OCI-LY7 (cell line): Measurements from ENCODE around the gene WDR46. TPM values are rescaled to one million over a fixed set of nuclear protein-coding genes. Genes with fewer than 3 reads are reported as not detected.

Experiments used
- BruUV-seq: library from RNA; stranded (reverse); fragments of 400-500 nt; replicated peaks from 2 replicates; lab custom pipeline; 2021; lab: Mats Ljungman, UMichigan
- CTCF ChIA-PET: fragments of 300-600 bp; sonication (Branson Sonifier 250); formaldehyde crosslinking; loops from one replicate; lab custom pipeline; 2022; ENCODE audit warnings: antibody characterized with exemption; ENCODE audit not compliant: unreplicated experiment; lab: Charles Lee
- POLR2A ChIA-PET: fragments of 300-600 bp; sonication (Branson Sonifier 250); formaldehyde crosslinking; loops from one replicate; lab custom pipeline; 2022; ENCODE audit warnings: antibody characterized with exemption; lab: Charles Lee
- DNase-seq: peaks from one replicate; pipeline ENCODE4 v3.0.0-alpha.2; 2015; ENCODE audit warnings: low spot score
- H2AFZ ChIP-seq: fragments of 200-600 bp; sonication (generic), shearing (Covaris generic); 2 replicates; pipeline ENCODE4 v1.6.1; 2014; ENCODE audit warnings: mild to moderate bottlenecking, antibody characterized with exemption, low read length, moderate library complexity
- H3K27ac ChIP-seq: fragments of 200-600 bp; sonication (generic); 2 replicates; pipeline ENCODE4 v1.5.1; 2014; ENCODE audit warnings: mixed run types, low read depth, mild to moderate bottlenecking, moderate library complexity, low read length, inconsistent platforms; ENCODE audit not compliant: poor library complexity, severe bottlenecking
- H3K36me3 ChIP-seq: fragments of 200-600 bp; sonication (generic); 2 replicates; pipeline ENCODE4 v1.6.1; 2014; ENCODE audit warnings: mild to moderate bottlenecking, antibody characterized with exemption, low read length, moderate library complexity, mixed read lengths; ENCODE audit not compliant: insufficient read depth
- H3K4me1 ChIP-seq: fragments of 200-600 bp; sonication (generic); 2 replicates; pipeline ENCODE4 v1.5.1; 2014; ENCODE audit warnings: mild to moderate bottlenecking, low read length; ENCODE audit not compliant: insufficient read depth, poor library complexity, severe bottlenecking
- H3K4me2 ChIP-seq: fragments of 200-600 bp; sonication (generic); 2 replicates; pipeline ENCODE4 v1.6.1; 2014; ENCODE audit warnings: mild to moderate bottlenecking, low read length
- H3K4me3 ChIP-seq: fragments of 200-600 bp; sonication (generic); 2 replicates; pipeline ENCODE4 v1.5.1; 2014; ENCODE audit warnings: mild to moderate bottlenecking, low read depth, low read length; ENCODE audit not compliant: poor library complexity, severe bottlenecking
- H3K79me2 ChIP-seq: fragments of 200-600 bp; sonication (generic); 2 replicates; pipeline ENCODE4 v1.6.1; 2016; ENCODE audit warnings: low read depth, mild to moderate bottlenecking, low read length, moderate library complexity, mixed read lengths; ENCODE audit not compliant: insufficient read depth
- H3K9me2 ChIP-seq: fragments of 200-600 bp; sonication (generic); 2 replicates; pipeline ENCODE4 v1.6.1; 2016; ENCODE audit warnings: mild to moderate bottlenecking, low read length, mixed read lengths; ENCODE audit not compliant: insufficient read depth
- H3K9me3 ChIP-seq: fragments of 200-600 bp; sonication (generic); 2 replicates; pipeline ENCODE4 v1.6.1; 2014; ENCODE audit warnings: mild to moderate bottlenecking, mixed run types, low read length, mixed read lengths
- H4K20me1 ChIP-seq: fragments of 200-600 bp; sonication (generic); 2 replicates; pipeline ENCODE4 v1.6.1; 2014; ENCODE audit warnings: mild to moderate bottlenecking, antibody characterized with exemption, low read length, moderate library complexity, mixed read lengths; ENCODE audit not compliant: insufficient read depth
- EZH2phosphoT487 ChIP-seq: fragments of 200-600 bp; sonication (generic); IDR thresholded peaks from 2 replicates; pipeline ENCODE4 v1.6.1; 2018; ENCODE audit warnings: low read depth, borderline replicate concordance, mild to moderate bottlenecking, mixed run types, antibody characterized with exemption, low read length, moderate library complexity, mixed read lengths
- intact Hi-C: fragments of 100-400 bp; cut with micrococcal nuclease; formaldehyde crosslinking; loops from one replicate; pipeline ENCODE4 v1.10.0; 2022; ENCODE audit not compliant: unreplicated experiment
- total RNA-seq, 2 experiments: library from RNA; depleted of rRNA in 1 of 2; stranded (reverse); fragments of >200 nt in 1 of 2; shearing (Covaris generic) in 1 of 2; gene quantifications; 2 replicates each; pipeline ENCODE4 v1.2.3, GENCODE V29; 2014 to 2022
- TF ChIP-seq, protein P1 (sequence below): fragments of 200-600 bp; sonication (generic); conservative IDR thresholded peaks from 2 replicates; pipeline ENCODE4 v1.5.1; 2014; ENCODE audit warnings: mild to moderate bottlenecking, antibody characterized with exemption, low read length, moderate library complexity, mixed read lengths

Gene WDR46
- total RNA-seq, 2 experiments from 2014 or later: 83.3 to 129 TPM

DNA sequence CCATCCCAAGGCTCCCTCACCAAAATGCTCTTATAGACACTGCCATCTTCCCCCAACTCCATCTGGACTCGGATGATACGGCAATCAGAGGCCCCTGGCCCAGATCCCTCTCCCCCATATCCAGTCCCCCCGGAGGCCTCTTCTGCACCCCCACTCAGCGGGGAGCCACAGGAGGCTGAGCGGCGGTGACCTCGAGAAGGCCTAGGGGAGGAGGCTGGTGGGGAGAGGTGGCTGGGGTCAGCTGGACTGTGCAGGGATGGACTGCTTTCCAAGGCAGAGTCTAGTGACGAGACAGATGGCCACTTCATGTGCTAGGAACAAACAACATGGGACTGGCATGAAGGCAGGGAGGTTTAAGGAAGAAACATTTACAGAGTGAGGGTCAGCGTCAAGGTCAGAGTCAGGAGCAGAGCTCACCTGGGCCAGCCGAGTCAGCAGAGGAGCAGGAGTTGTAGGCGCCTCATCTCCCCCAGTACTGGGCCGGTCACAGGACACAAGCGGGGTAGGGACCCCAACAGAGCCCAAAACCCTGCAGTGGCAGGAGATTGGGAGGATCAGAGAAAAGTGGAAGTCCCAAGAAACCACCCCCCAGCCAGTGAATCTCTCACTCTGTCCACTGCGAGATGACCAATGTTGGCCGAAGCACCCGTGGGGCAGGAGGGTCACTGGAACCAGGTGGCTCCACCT is 4.1 kb upstream of the WDR46 start:
- H4K20me1 ChIP-seq: no peaks in the 10 kb centered on the region

DNA sequence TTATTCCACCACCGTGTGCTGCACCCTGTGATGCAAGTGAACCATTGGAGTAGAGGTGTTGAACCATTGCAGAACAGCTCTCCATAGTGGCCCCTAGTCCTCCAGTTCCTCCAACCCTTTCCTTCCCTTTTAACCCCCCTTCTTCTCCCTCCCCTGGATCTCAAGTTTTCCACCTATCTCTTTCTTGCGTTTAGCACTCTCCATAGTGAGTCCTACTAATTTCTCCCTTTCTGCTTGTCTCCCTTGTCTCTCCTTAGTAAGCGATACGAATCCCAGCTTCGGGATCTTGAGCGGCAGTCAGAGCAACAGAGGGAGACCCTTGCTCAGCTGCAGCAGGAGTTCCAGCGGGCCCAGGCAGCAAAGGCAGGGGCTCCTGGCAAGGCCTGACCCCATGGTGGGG is 1.4 kb upstream of the WDR46 start:
- intact Hi-C loops: no loop called here
- H3K4me2 ChIP-seq: peak overlapping the region; percentile 87
- H3K9me3 ChIP-seq: no peaks in the 10 kb centered on the region
- peak overlapping the region; percentile 86 for H3K4me3 ChIP-seq
- POLR2A ChIA-PET: interaction anchor here (0.9 to 3.0 kb wide), 4 partner anchors 9 to 28 kb away, joined by 3 to 19 read pairs (median 8); partner anchors contain the start of genes B3GALT4 and RGL2
- CTCF ChIA-PET: no interaction called here
- H4K20me1 ChIP-seq: no peaks in the 10 kb centered on the region
- peaks cover 24% of the 10 kb centered on the region for H3K4me1 ChIP-seq
- peaks cover 31% of the 10 kb centered on the region; the same call in 1 of the 2 replicates for H3K79me2 ChIP-seq
- peaks cover 62% of the 10 kb centered on the region for H3K36me3 ChIP-seq
- DNase-seq: no peak
- BruUV-seq: no TSS peak
- no peak overlapping the region for H3K27ac ChIP-seq
- H3K9me2 ChIP-seq: no peaks in the 10 kb centered on the region
- no peak overlapping the region for H2AFZ ChIP-seq
- TF ChIP-seq, protein P1, sequence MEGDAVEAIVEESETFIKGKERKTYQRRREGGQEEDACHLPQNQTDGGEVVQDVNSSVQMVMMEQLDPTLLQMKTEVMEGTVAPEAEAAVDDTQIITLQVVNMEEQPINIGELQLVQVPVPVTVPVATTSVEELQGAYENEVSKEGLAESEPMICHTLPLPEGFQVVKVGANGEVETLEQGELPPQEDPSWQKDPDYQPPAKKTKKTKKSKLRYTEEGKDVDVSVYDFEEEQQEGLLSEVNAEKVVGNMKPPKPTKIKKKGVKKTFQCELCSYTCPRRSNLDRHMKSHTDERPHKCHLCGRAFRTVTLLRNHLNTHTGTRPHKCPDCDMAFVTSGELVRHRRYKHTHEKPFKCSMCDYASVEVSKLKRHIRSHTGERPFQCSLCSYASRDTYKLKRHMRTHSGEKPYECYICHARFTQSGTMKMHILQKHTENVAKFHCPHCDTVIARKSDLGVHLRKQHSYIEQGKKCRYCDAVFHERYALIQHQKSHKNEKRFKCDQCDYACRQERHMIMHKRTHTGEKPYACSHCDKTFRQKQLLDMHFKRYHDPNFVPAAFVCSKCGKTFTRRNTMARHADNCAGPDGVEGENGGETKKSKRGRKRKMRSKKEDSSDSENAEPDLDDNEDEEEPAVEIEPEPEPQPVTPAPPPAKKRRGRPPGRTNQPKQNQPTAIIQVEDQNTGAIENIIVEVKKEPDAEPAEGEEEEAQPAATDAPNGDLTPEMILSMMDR: no peak
- TF ChIP-seq EZH2phosphoT487: no peak

More for the DNA sequence above, 4.1 kb upstream of the WDR46 start:
- DNase-seq: no peak
- CTCF ChIA-PET: no interaction called here
- Histone ChIP-seq H3K4me1 (peaks cover 28% of the 10 kb centered on the region), H3K9me3 (no peaks in the 10 kb centered on the region), H2AFZ (no peak overlapping the region), H3K4me3 (no peak overlapping the region), H3K9me2 (no peaks in the 10 kb centered on the region), H3K79me2 (peaks cover 22% of the 10 kb centered on the region; the same call in 1 of the 2 replicates), H3K27ac (no peak overlapping the region), H3K36me3 (peaks cover 57% of the 10 kb centered on the region), H3K4me2 (no peak overlapping the region)
- BruUV-seq: no TSS peak
- intact Hi-C loops: no loop called here
- POLR2A ChIA-PET: no interaction called here
- no peak for TF ChIP-seq EZH2phosphoT487
- TF ChIP-seq, protein P1: no peak

DNA sequence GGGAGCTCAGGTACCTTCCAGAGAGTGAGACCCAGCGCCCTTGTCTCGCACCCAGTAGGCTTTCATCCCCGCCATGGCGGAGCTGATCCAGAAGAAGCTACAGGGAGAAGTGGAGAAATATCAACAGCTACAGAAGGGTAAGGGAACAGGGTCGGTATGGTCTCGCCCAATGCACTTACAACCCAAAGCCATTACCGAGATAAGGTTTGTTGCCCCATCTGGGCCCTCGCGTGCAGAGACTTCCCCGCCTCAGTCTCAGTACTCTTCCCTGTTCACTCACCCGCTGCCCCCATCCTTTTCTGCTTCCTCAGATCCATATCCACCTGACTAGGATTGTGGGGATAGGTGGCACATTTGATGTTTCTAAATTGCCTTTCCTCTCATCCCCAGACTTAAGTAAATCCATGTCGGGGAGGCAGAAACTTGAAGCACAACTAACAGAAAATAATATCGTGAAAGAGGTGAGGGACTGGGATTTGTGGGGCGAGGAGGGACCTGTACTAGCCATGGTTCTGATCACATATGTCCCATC is 811 bp upstream of the WDR46 start:
- peaks cover 24% of the 10 kb centered on the region for H3K4me1 ChIP-seq
- POLR2A ChIA-PET: interaction anchor here (0.9 to 3.0 kb wide), 5 partner anchors 9 to 28 kb away, joined by 3 to 19 read pairs (median 8); partner anchors contain the start of genes B3GALT4, RGL2, RPS18 and VPS52
- peak; percentile 21 for DNase-seq
- no peaks in the 10 kb centered on the region for H3K9me2 ChIP-seq
- H3K4me3 ChIP-seq: peak overlapping the region; percentile 86
- peaks cover 31% of the 10 kb centered on the region; the same call in 1 of the 2 replicates for H3K79me2 ChIP-seq
- peaks cover 67% of the 10 kb centered on the region for H3K36me3 ChIP-seq
- H3K27ac ChIP-seq: peak overlapping the region; percentile 46
- no peaks in the 10 kb centered on the region for H3K9me3 ChIP-seq
- peak overlapping the region; percentile 91; the same call in 1 of the 2 replicates for H2AFZ ChIP-seq
- H4K20me1 ChIP-seq: no peaks in the 10 kb centered on the region
- peak overlapping the region; percentile 87 for H3K4me2 ChIP-seq
- CTCF ChIA-PET: interaction anchor here (1.6 kb wide), 1 partner anchor 10 kb away, joined by 3 read pairs; no protein-coding TSS in a partner anchor
- TSS peak; percentile 98 for BruUV-seq
- TF ChIP-seq EZH2phosphoT487: no peak
- TF ChIP-seq, protein P1: no peak
- intact Hi-C loops: no loop called here
